IMR-90 (cell line): ENCODE measurements around the gene FRZB. TPM values are rescaled to one million over a fixed set of nuclear protein-coding genes. Genes with fewer than 3 reads are reported as not detected.

ENCODE experiments used
- ATAC-seq: fragments of 200-7000 bp; cut with Tn5 transposase; 2 replicates; pipeline ENCODE4 v1.9.1; 2020; ENCODE audit warnings: low read depth, mild to moderate bottlenecking, moderate library complexity
- BruUV-seq: library from RNA; stranded (reverse); fragments of 400-500 nt; replicated peaks from 2 replicates; lab custom pipeline; 2021; lab: Mats Ljungman, UMichigan
- CTCF ChIA-PET: fragments of 300-600 bp; formaldehyde crosslinking; extraction: SDS; loops from one replicate; lab custom pipeline; 2021; ENCODE audit warnings: antibody characterized with exemption; lab: Yijun Ruan, JAX
- POLR2A ChIA-PET: fragments of 300-600 bp; sonication (Branson Sonifier 250); formaldehyde crosslinking; loops from one replicate; lab custom pipeline; 2022; ENCODE audit warnings: antibody characterized with exemption; ENCODE audit not compliant: unreplicated experiment; lab: Charles Lee
- DNase-seq: peaks from one replicate; pipeline ENCODE4 v3.0.0; 2013
- H2AFZ ChIP-seq: replicated peaks from 2 replicates; pipeline ENCODE3; 2013; ENCODE audit warnings: low read length, mild to moderate bottlenecking; ENCODE audit not compliant: poor library complexity
- H2AK5ac ChIP-seq: 2 replicates; pipeline ENCODE4 v1.6.1; 2013; ENCODE audit warnings: low read depth, low read length, inconsistent platforms
- H2AK9ac ChIP-seq: replicated peaks from 2 replicates; pipeline ENCODE3; 2013; ENCODE audit warnings: mild to moderate bottlenecking, low read depth, low read length, moderate library complexity; ENCODE audit not compliant: poor library complexity
- H2BK120ac ChIP-seq: 2 replicates; pipeline ENCODE4 v1.6.1; 2013; ENCODE audit warnings: low read depth, low read length, inconsistent platforms
- H2BK15ac ChIP-seq: 3 replicates; pipeline ENCODE4 v1.6.1; 2013; ENCODE audit warnings: low read depth, low read length, inconsistent platforms
- H2BK20ac ChIP-seq: 2 replicates; pipeline ENCODE4 v1.6.1; 2013; ENCODE audit warnings: low read depth, mild to moderate bottlenecking, inconsistent platforms, low read length, moderate library complexity
- H2BK5ac ChIP-seq: 2 replicates; pipeline ENCODE4 v1.6.1; 2013; ENCODE audit warnings: mild to moderate bottlenecking, low read depth, low read length, inconsistent platforms; ENCODE audit not compliant: poor library complexity, severe bottlenecking
- H3K14ac ChIP-seq: replicated peaks from 2 replicates; pipeline ENCODE4 v1.6.1; 2013; ENCODE audit warnings: low read depth, low read length, inconsistent platforms
- H3K18ac ChIP-seq: 2 replicates; pipeline ENCODE4 v1.6.1; 2013; ENCODE audit warnings: low read depth, low read length, control low read depth
- H3K23ac ChIP-seq: 2 replicates; pipeline ENCODE4 v1.6.1; 2013; ENCODE audit warnings: low read depth, low read length, inconsistent platforms
- H3K27ac ChIP-seq: 2 replicates; pipeline ENCODE4 v1.5.1; 2013; ENCODE audit warnings: mild to moderate bottlenecking, control low read depth, low read length; ENCODE audit not compliant: insufficient read depth
- H3K27me3 ChIP-seq: 2 replicates; pipeline ENCODE4 v1.6.1; 2013; ENCODE audit warnings: low read length; ENCODE audit not compliant: control insufficient read depth, insufficient read depth
- H3K36me3 ChIP-seq: 2 replicates; pipeline ENCODE4 v1.6.1; 2013; ENCODE audit warnings: low read length, mixed read lengths; ENCODE audit not compliant: control insufficient read depth, insufficient read depth
- H3K4ac ChIP-seq: 2 replicates; pipeline ENCODE4 v1.6.1; 2013; ENCODE audit warnings: low read depth, low read length, inconsistent platforms
- H3K4me1 ChIP-seq: 2 replicates; pipeline ENCODE4 v1.6.1; 2013; ENCODE audit warnings: low read length, mixed read lengths; ENCODE audit not compliant: control insufficient read depth, insufficient read depth
- H3K4me2 ChIP-seq: 2 replicates; pipeline ENCODE4 v1.6.1; 2013; ENCODE audit warnings: low read depth, mild to moderate bottlenecking, control low read depth, low read length, moderate library complexity
- H3K4me3 ChIP-seq: 2 replicates; pipeline ENCODE4 v1.5.1; 2013; ENCODE audit warnings: low read depth, mild to moderate bottlenecking, control low read depth, low read length, moderate library complexity; ENCODE audit not compliant: insufficient read depth
- H3K56ac ChIP-seq: 2 replicates; pipeline ENCODE4 v1.6.1; 2013; ENCODE audit warnings: low read length, inconsistent platforms; ENCODE audit not compliant: insufficient read depth; ENCODE audit errors: extremely low read depth
- H3K79me1 ChIP-seq, 2 experiments: 2 replicates each; pipeline ENCODE4 v1.6.1; 2013; ENCODE audit warnings: low read length in 2 of 2, inconsistent platforms in 1 of 2, low read depth in 1 of 2
- H3K9ac ChIP-seq: 2 replicates; pipeline ENCODE4 v1.6.1; 2013; ENCODE audit warnings: low read depth, low read length, control low read depth
- H3K9me1 ChIP-seq: 2 replicates; pipeline ENCODE4 v1.6.1; 2013; ENCODE audit warnings: low read length, inconsistent platforms; ENCODE audit not compliant: insufficient read depth
- H3K9me3 ChIP-seq: 2 replicates; pipeline ENCODE4 v1.6.1; 2013; ENCODE audit warnings: low read length; ENCODE audit not compliant: control insufficient read depth, insufficient read depth
- H4K20me1 ChIP-seq: 2 replicates; pipeline ENCODE4 v1.6.1; 2013; ENCODE audit warnings: low read length, inconsistent platforms; ENCODE audit not compliant: insufficient read depth
- H4K5ac ChIP-seq: 2 replicates; pipeline ENCODE4 v1.6.1; 2013; ENCODE audit warnings: mild to moderate bottlenecking, low read depth, low read length, control low read depth
- H4K8ac ChIP-seq, 2 experiments: 2 replicates each; pipeline ENCODE4 v1.6.1; 2013; ENCODE audit warnings: low read depth in 2 of 2, low read length in 2 of 2, control low read depth in 1 of 2, inconsistent platforms in 1 of 2
- H4K91ac ChIP-seq: 2 replicates; pipeline ENCODE4 v1.6.1; 2013; ENCODE audit warnings: low read depth, low read length, inconsistent platforms; ENCODE audit not compliant: insufficient read depth
- BHLHE40 ChIP-seq: fragments of 150-350 bp; IDR thresholded peaks from 2 replicates; pipeline ENCODE4 v1.6.1; 2016; ENCODE audit warnings: mild to moderate bottlenecking, low read depth, low read length
- CEBPB ChIP-seq: IDR thresholded peaks from 2 replicates; pipeline ENCODE4 v1.6.1; 2012; ENCODE audit warnings: low read depth, low read length, improper control_type of control experiment
- CHD1 ChIP-seq: IDR thresholded peaks from 2 replicates; pipeline ENCODE4 v1.6.1; 2012; ENCODE audit warnings: low read depth, low read length, improper control_type of control experiment
- CTCF ChIP-seq: conservative IDR thresholded peaks from 2 replicates; pipeline ENCODE4 v1.5.1; 2012; ENCODE audit warnings: mild to moderate bottlenecking, low read depth, low read length, improper control_type of control experiment
- FOS ChIP-seq: fragments of 150-350 bp; IDR thresholded peaks from 2 replicates; pipeline ENCODE4 v1.6.1; 2016; ENCODE audit warnings: low read depth, low read length
- MAFK ChIP-seq: IDR thresholded peaks from 2 replicates; pipeline ENCODE4 v1.6.1; 2012; ENCODE audit warnings: low read depth, low read length, improper control_type of control experiment
- MAZ ChIP-seq: IDR thresholded peaks from 2 replicates; pipeline ENCODE4 v1.6.1; 2012; ENCODE audit warnings: low read depth, mild to moderate bottlenecking, low read length, improper control_type of control experiment, moderate library complexity, borderline replicate concordance
- MXI1 ChIP-seq: IDR thresholded peaks from 2 replicates; pipeline ENCODE4 v1.6.1; 2012; ENCODE audit warnings: low read depth, mild to moderate bottlenecking, low read length, moderate library complexity, borderline replicate concordance
- NFE2L2 ChIP-seq: fragments of 150-350 bp; IDR thresholded peaks from 2 replicates; pipeline ENCODE4 v1.6.1; 2016; ENCODE audit warnings: low read depth, mild to moderate bottlenecking, low read length
- POLR2A ChIP-seq: IDR thresholded peaks from 2 replicates; pipeline ENCODE4 v1.6.1; 2012; ENCODE audit warnings: mild to moderate bottlenecking, low read depth, low read length
- RAD21 ChIP-seq: IDR thresholded peaks from 2 replicates; pipeline ENCODE4 v1.6.1; 2012; ENCODE audit warnings: low read length, improper control_type of control experiment
- RCOR1 ChIP-seq: IDR thresholded peaks from 2 replicates; pipeline ENCODE4 v1.6.1; 2012; ENCODE audit warnings: mild to moderate bottlenecking, low read length, improper control_type of control experiment; ENCODE audit not compliant: insufficient replicate concordance
- RFX5 ChIP-seq: IDR thresholded peaks from 2 replicates; pipeline ENCODE4 v1.8.0; 2012; ENCODE audit warnings: low read depth, mild to moderate bottlenecking, low read length, moderate library complexity
- SMC3 ChIP-seq: fragments of 150-350 bp; IDR thresholded peaks from 2 replicates; pipeline ENCODE4 v1.6.1; 2016; ENCODE audit warnings: low read depth, mild to moderate bottlenecking, antibody characterized with exemption, low read length, moderate library complexity
- USF2 ChIP-seq: fragments of 150-350 bp; IDR thresholded peaks from 2 replicates; pipeline ENCODE4 v1.6.1; 2017; ENCODE audit warnings: mild to moderate bottlenecking, antibody characterized with exemption, low read length, low read depth
- WGBS, 2 experiments: methylation state at CpG; one replicate each; pipeline versions ENCODE4 v1.1.5 to v1.1.7; 2013; ENCODE audit warnings: missing lambda C conversion rate in 2 of 2; ENCODE audit not compliant: insufficient read length in 1 of 2; ENCODE audit errors: extremely low coverage in 2 of 2; 5-methylcytosine and 5-hydroxymethylcytosine counted together
- dilution Hi-C: fragments of 300-500 bp; cut with HindIII; formaldehyde crosslinking; loops from one replicate; pipeline ENCODE4 v1.14.3; 2018; ENCODE audit warnings: low sequenced_read_pairs; ENCODE audit not compliant: unreplicated experiment
- in situ Hi-C: fragments of 300-500 bp; cut with MboI; formaldehyde crosslinking; loops from 3 replicates; pipeline ENCODE4 v1.14.3; 2019; ENCODE audit warnings: low sequenced_read_pairs, inconsistent platforms, mixed read lengths
- intact Hi-C: fragments of 100-400 bp; cut with micrococcal nuclease; formaldehyde crosslinking; loops from 2 replicates; pipeline ENCODE4 v1.10.0; 2022
- polyA plus RNA-seq, 3 experiments: library from polyadenylated mRNA; depleted of rRNA; stranded (reverse); fragments of >200 nt; gene quantifications; 2 replicates each; pipeline ENCODE4 v1.2.3, GENCODE V29; 2012; ENCODE audit warnings: low replicate concordance in 1 of 3
- total RNA-seq: library from RNA; depleted of rRNA; stranded (reverse); fragments of >200 nt; gene quantifications from 2 replicates; pipeline ENCODE4 v1.2.3, GENCODE V29; 2012

Gene FRZB
- total and polyA plus RNA-seq, 2 of the 4 experiments (the other 2 are of a cell fraction) = 0.18 to 1.2 TPM

- H4K91ac ChIP-seq = no peak overlapping the region
- TF ChIP-seq RAD21 (no peak), NFE2L2 (no peak), RCOR1 (no peak), FOS (no peak), POLR2A (no peak), USF2 (no peak), MAFK (no peak), CTCF (no peak), SMC3 (no peak), MAZ (no peak), BHLHE40 (no peak), CEBPB (no peak), RFX5 (no peak), MXI1 (no peak), CHD1 (no peak)
- H2BK5ac ChIP-seq = no peak overlapping the region
- no peak overlapping the region for H2AK5ac ChIP-seq
- no peaks in the 10 kb centered on the region for H3K36me3 ChIP-seq
- H3K4ac ChIP-seq = no peak overlapping the region
- no peaks in the 10 kb centered on the region for H4K20me1 ChIP-seq
- no peak overlapping the region for H2BK20ac ChIP-seq
- no TSS peak for BruUV-seq
- no peak overlapping the region for H4K5ac ChIP-seq
- no peak overlapping the region; the same call in 1 of the 2 replicates for H3K27ac ChIP-seq
- no CpG with 5 or more reads among the region's 2 CpGs for WGBS, 2 experiments
- no peak overlapping the region for H3K56ac ChIP-seq
- H4K8ac ChIP-seq = no peak overlapping the region
- no peak overlapping the region for H2BK120ac ChIP-seq
- DNase-seq = peak; percentile 31
- no peak overlapping the region for H3K9ac ChIP-seq
- no peak overlapping the region for H2AK9ac ChIP-seq
- H3K18ac ChIP-seq = no peak overlapping the region
- no peaks in the 10 kb centered on the region for H3K9me1 ChIP-seq
- H2AFZ ChIP-seq = no peak overlapping the region
- intact Hi-C loops (no loop called here), in situ Hi-C loops (no loop called here), dilution Hi-C loops (no loop called here)
- H3K4me3 ChIP-seq = no peak overlapping the region
- peak; percentile 80 for ATAC-seq
- H3K4me1 ChIP-seq = no peaks in the 10 kb centered on the region
- no peaks in the 10 kb centered on the region for H3K79me1 ChIP-seq
- H3K27me3 ChIP-seq = no peaks in the 10 kb centered on the region
- no peak overlapping the region for H3K4me2 ChIP-seq
- H3K9me3 ChIP-seq = no peaks in the 10 kb centered on the region
- ChIA-PET CTCF (no interaction called here), POLR2A (no interaction called here)
- H3K14ac ChIP-seq = no peak overlapping the region
- H2BK15ac ChIP-seq = no peak overlapping the region
- H3K23ac ChIP-seq = no peak overlapping the region
Observed at GRCh38 chr2:182827182-182827879, 39.1 kb downstream of the FRZB start.
